ENCODE data around the gene HBB.

Gene HBB

DNA sequence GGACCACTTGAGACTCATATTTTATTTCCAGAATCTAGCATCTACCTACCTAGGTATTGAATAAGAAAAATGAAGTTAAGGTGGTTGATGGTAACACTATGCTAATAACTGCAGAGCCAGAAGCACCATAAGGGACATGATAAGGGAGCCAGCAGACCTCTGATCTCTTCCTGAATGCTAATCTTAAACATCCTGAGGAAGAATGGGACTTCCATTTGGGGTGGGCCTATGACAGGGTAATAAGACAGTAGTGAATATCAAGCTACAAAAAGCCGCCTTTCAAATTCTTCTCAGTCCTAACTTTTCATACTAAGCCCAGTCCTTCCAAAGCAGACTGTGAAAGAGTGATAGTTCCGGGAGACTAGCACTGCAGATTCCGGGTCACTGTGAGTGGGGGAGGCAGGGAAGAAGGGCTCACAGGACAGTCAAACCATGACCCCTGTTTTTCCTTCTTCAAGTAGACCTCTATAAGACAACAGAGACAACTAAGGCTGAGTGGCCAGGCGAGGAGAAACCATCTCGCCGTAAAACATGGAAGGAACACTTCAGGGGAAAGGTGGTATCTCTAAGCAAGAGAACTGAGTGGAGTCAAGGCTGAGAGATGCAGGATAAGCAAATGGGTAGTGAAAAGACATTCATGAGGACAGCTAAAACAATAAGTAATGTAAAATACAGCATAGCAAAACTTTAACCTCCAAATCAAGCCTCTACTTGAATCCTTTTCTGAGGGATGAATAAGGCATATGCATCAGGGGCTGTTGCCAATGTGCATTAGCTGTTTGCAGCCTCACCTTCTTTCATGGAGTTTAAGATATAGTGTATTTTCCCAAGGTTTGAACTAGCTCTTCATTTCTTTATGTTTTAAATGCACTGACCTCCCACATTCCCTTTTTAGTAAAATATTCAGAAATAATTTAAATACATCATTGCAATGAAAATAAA, 2.1 kb downstream of the HBB start:
- no peak for DNase-seq

DNA sequence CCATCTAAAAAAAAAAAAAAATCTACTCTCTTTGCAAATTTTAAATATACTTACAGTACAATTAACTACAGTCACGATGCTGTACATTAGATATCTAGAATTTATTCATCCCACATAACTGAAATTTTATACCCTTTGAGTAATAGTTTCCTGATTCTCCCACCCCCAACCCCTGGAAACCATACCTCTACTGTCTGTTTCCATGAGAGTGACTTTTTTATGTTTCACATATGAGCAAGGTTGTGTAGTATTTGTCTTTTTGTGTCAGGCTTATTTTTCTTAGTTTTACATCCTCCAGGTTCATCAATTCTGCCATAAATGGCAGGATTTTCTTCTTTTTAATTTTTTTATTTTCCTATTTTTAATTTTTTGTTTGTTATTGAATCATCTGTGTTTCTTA, 3.2 kb downstream of the HBB start:
- no peak for DNase-seq

DNA sequence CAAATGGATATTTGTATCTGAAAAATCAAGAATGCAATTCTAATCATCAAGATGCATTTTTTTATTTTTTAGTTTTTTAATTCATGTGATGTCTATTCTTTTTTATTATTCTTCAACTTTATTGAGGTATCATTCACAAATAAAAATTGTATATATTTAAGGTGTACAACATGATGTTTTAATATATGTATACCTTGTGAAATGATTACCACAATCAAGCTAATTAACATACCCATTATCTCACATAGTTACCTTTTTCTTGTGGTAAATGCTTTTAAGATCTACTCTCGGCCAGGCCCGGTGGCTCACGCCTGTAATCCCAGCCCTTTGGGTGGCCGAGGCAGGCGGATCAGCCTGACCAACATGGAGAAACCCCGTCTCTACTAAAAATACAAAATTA, 3.7 kb downstream of the HBB start:
- no peak for DNase-seq

DNA sequence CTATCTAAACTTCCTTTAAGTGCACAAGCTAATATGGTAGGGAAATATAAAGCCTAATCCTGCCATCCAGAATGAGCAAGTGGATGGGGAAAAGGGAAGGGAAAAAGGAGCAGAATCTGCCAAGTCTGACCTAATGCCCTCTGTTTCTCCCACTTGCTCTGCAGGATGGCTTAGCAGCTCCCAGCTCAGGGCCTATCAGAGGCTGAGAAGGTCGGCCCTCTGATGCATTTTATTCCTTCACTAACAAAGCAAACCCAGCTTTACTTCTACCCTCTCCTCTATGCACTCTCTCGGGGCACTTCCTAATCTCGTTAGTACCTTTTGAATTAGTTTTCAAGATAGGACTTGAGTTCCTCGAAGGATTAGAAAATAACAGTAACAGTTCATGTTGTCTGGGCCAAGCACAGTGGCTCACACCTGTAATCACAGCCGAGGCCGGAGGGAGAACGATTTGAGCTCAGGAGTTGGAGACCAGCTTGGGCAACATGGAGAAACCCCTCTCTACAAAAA, 16.4 kb downstream of the HBB start:
- DNase-seq: no peak

DNA sequence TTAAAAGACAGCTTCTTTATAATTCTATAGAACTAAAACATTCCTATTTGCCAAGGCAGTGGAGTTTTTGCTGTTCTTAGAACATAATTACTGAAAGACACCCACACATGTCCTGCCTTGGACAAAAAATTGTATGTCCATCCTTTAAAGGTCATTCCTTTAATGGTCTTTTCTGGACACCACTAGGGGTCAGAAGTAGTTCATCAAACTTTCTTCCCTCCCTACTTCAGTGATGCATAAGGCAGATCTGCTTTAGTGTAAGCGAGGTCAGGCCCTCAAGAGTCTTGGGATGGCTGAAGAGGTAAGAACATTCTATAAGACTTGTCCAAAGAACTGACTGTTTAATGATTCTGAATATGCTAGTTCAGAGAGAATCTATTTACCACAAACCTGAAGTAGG, 22.1 kb downstream of the HBB start:
- peak; percentile 55 for DNase-seq

DNA sequence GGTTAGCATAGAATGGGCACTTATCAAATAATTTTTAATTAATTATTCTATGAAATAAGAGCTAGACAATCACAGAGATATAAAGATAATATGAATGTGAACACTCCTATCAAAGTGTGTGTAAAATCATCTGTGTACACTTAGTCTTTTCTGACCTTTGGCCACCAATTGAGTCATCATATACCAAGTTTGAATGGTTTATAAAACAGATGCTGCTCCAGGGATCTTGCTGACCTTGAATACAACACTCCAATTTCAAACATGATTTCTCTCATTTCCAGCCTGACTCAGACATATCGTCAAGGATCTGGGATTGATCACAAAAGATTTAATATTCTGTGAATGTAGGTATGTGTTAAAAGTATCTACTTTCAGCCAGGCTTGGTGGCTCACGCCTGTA, 23.5 kb downstream of the HBB start:
- DNase-seq: no peak

DNA sequence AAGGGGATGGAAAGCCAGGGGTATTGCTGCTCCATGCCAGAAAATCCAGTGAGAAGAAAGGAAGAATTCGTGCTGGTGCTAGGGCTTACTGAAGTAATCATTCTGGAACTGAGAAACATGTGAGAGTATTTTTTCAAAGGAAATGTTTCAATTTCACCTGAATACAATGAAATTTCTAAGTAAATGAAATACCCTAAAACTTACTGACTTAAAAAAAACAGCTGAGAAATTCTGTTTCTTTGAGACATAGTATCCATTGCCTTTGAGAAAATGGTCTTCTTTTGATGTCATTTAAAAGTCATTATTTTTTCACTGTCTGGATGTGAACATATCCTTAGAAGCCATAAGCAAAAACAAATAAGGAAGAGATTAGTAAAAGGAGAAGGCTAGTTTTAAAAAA, 26.3 kb downstream of the HBB start, which contains the start of gene OR51V1:
Gene OR51V1 (minus strand): TSS at position 101 of the 400 bp plus-strand sequence. CDS start 0 bp downstream, at position 101.
- DNase-seq: no peak

DNA sequence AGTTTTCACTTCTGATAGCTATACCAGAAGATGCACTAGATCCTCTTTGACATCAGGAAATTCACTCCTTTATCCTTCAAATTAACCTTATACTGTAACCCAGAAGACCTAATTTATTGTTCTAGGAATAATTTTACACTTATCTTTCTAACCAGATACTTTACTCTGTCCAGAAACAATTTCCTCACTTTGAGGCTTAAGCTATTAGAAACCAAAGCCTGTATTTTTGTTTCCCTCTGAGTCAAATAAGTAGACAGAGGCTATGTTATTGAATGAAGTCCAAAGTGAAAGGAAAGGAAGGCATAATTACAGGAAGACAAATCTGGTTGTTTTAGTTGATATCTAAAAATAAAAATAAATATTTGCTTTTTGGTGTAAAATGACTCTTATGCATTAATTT, 28.6 kb downstream of the HBB start:
- DNase-seq: no peak

DNA sequence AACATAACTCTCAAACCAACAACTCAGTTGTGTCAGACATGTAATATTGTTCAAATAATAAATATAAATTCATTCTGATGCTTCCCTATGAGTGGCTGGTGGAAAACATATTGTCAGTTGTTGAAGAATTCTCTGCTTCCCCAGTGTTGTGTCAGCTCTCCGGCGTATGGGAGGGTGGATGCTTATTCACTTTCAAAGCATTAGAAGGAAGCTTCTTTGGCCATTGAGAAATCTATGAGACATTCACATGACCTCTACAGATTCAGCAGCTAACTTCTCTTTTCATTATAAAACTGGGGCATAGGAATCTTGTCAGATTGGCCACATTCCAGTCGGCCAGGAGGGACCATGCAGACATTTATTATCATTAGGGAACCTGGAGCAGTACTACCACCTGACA, 29.3 kb downstream of the HBB start:
- DNase-seq: no peak

DNA sequence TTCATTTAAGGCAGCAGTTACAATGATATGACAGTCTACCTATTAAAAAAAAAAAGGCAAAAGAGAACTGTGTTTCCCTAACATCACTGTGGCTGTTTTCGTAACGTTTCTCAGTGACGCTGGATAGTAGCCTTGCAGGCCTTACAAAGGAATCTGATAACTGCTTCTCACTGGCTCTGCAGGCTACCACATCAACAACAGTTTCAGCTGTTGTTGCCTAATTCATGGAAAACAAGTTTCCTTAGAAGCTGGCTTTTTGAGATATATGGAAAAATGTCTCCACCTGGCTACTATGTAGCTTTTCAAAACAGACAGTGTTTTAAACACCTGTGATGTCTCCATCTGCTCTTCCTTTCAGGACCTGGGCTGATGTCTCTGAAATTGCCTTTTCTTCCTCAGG, 30.1 kb downstream of the HBB start:
- DNase-seq: no peak

DNA sequence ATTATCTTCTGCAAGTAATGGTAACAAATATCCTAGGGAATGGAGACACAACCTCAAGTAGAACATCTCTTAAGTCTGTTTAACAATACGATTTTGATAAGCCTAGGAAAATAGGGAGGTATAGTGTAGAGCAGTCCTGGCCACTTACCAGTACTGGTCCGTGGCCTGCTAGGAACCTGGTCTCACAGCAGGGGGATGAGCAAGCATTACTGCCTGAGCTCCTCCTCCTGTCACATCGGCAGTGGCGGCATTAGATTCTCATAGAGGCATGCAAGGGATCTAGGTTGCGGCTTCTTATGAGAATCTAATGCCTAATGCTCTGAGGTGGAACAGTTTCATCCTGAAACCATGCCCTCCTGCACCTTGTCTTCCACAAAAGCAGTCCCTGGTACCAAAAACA, 30.8 kb downstream of the HBB start:
- no peak for DNase-seq

DNA sequence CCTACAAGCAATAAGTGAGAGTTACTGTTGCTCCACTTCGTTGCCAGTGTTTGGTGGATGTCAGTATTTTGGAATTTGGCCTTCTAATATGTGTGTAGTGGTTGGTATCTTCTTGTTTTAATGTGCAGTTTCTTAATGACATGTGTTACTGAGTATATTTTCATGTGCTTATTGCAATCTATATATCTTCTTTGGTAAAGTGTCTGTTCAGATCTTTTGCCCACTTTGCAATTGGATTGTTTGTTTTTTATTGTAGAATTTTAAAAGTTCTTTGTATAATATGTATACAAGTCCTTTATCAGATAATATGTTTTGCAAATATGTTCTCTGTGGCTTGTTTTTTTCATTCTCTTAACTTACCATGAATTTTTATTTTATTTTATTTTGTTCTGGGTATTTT, 34.1 kb downstream of the HBB start:
- DNase-seq: no peak

DNA sequence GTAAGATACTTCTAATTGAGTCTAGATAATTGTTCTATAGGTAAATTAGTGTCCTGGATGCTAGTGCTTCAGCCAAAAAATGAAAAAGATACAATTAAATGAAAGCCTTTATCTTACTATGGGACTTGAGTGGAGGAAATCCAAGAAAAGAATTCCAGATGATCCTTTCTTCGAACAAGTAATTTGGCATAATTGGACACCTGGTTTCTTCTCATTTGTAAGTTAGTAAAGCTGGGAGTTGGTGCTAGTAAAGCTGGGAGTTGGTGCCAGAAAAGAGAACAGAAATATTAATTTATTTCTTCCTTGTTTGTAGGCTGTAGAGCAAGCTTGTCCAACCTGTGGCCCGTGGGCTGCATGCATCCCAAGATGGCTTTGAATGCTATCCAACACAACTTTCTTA, 38.7 kb downstream of the HBB start:
- no peak for DNase-seq

DNA sequence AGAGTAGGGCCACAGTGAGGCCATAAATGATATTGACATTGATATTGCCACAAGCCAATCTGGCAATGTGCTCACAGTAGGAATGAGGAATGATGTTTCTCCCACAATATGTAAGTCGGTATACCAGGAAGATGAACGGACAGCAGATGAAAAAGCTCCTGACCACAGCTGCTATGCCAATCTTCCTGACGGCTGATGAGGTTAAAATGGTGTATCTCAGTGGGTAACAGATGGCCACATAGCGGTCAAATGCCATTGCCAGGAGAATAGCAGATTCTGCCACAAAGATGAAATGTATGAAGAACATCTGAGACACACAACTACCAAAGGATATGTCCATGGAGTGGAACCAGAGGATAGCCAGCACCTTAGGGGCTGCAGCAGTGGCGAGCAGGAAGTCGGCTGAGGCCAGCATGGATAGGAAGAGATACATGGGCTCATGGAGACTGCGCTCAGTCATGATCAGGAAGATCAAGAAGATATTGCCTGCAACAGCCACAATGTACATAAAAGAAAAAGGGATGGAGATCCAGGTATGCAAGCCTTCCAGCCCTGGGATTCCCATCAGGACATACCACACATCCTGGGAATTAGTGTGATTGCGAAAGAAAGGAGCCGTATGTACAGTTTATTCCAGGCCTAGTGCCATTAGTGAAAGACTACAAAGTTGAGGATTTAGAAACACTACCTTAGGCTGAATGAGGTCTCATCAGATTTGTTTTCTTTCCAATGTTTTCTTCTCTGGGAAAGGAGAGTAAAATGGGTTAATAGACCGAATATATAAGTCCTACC, 48.6 kb downstream of the HBB start:
- no peak for DNase-seq
